ENCODE data around the gene TPST1.
"Not testable (repeated sequence)": the region's sequence is repeated elsewhere in the genome, so short reads cannot be mapped to it uniquely, and the experiment has no call there.

The TPST1 gene

GRCh38 chr7:66399566-66399965 is 194.4 kb downstream of the TPST1 start:
- no peak for DNase-seq (ENCODE audit: low read depth)
- H3K4me3 ChIP-seq (ENCODE audit: low read length): no peak overlapping the region
- TF ChIP-seq, protein P1, sequence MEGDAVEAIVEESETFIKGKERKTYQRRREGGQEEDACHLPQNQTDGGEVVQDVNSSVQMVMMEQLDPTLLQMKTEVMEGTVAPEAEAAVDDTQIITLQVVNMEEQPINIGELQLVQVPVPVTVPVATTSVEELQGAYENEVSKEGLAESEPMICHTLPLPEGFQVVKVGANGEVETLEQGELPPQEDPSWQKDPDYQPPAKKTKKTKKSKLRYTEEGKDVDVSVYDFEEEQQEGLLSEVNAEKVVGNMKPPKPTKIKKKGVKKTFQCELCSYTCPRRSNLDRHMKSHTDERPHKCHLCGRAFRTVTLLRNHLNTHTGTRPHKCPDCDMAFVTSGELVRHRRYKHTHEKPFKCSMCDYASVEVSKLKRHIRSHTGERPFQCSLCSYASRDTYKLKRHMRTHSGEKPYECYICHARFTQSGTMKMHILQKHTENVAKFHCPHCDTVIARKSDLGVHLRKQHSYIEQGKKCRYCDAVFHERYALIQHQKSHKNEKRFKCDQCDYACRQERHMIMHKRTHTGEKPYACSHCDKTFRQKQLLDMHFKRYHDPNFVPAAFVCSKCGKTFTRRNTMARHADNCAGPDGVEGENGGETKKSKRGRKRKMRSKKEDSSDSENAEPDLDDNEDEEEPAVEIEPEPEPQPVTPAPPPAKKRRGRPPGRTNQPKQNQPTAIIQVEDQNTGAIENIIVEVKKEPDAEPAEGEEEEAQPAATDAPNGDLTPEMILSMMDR (conservative IDR thresholded peaks at IDR 0.05; ENCODE audit: low read depth, low read length): no peak

- H3K4me3 ChIP-seq (ENCODE audit: low read length): no peak overlapping the region
- TF ChIP-seq, protein P1 (conservative IDR thresholded peaks at IDR 0.05; ENCODE audit: low read depth, low read length): no peak
- DNase-seq (ENCODE audit: low read depth): no peak
Measured at GRCh38 chr7:66400400-66400799, 195.3 kb downstream of the TPST1 start.

GRCh38 chr7:66401126-66401525 is 196.0 kb downstream of the TPST1 start:
- not testable (repeated sequence) for DNase-seq (ENCODE audit: low read depth); H3K4me3 ChIP-seq (ENCODE audit: low read length)

DNA sequence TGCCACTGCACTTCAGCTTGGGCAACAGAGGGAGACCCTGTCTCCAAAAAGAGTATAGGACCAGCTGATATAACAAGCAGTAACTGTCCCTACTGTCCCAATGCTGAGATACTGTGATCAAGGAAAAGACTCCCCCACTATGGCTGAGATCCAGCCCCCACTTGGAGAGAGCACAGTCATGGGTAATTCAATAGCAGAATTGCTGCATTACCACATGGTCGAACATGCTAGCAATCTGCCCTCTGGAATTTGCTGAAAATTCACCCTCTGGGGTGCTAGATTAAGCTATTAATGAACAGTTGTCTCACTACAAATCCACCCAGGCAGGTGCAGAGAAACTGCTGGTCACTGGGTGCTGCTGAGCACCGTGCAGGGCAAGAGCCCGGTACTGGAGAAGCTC is 196.8 kb downstream of the TPST1 start:
- not testable (repeated sequence) for DNase-seq (ENCODE audit: low read depth); H3K4me3 ChIP-seq (ENCODE audit: low read length)

GRCh38 chr7:66403564-66403963 is 198.4 kb downstream of the TPST1 start:
- DNase-seq (ENCODE audit: low read depth): no peak
- no peak overlapping the region for H3K4me3 ChIP-seq (ENCODE audit: low read length)
- TF ChIP-seq, protein P1 (conservative IDR thresholded peaks at IDR 0.05; ENCODE audit: low read depth, low read length): no peak

DNA sequence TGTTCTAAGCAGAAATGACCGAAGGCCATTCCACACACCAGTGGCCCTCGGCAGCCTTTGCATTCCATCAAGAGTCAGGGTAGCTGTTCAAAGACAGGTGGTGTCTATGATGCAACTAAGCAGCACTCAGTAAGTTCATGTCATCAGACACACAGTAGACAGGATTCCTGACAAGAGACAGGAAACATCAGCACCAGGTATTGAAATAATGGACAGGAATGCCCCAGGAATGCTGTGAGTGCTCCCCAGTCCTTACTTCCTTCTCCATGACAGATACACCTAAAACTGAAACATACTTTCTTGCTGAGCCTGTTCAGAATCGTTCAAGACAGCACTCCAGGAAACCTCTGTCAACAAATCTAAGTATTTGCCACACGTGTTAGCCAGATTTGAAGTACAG is 204.4 kb downstream of the TPST1 start:
- no peak for DNase-seq (ENCODE audit: low read depth)
- TF ChIP-seq, protein P1 (conservative IDR thresholded peaks at IDR 0.05; ENCODE audit: low read depth, low read length): no peak
- H3K4me3 ChIP-seq (ENCODE audit: low read length): no peak overlapping the region
